ENCODE data around the gene PCCA.

DNA sequence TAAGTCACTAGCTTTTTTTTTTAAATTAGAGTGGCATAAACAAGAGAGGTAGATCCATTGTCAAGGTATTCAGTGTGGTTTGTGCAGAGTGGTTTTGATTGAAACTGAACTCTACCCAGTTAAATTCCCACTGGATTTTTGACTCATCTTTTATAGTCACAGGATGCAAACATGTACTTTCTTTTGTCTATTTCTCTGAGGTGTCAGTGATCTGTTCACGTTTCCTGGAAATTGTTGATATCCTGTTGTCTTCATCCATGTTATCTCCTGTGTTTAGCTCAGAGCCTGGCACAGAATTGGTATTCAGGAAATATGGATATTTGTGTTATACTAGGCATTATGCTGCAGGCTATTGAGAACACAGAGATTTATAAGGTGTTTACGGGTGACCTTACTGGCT is 119.7 kb downstream of the PCCA start:
- TF ChIP-seq, protein P1, sequence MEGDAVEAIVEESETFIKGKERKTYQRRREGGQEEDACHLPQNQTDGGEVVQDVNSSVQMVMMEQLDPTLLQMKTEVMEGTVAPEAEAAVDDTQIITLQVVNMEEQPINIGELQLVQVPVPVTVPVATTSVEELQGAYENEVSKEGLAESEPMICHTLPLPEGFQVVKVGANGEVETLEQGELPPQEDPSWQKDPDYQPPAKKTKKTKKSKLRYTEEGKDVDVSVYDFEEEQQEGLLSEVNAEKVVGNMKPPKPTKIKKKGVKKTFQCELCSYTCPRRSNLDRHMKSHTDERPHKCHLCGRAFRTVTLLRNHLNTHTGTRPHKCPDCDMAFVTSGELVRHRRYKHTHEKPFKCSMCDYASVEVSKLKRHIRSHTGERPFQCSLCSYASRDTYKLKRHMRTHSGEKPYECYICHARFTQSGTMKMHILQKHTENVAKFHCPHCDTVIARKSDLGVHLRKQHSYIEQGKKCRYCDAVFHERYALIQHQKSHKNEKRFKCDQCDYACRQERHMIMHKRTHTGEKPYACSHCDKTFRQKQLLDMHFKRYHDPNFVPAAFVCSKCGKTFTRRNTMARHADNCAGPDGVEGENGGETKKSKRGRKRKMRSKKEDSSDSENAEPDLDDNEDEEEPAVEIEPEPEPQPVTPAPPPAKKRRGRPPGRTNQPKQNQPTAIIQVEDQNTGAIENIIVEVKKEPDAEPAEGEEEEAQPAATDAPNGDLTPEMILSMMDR (conservative IDR thresholded peaks at IDR 0.05): no peak
- no peak for TF ChIP-seq ZFX (IDR thresholded peaks at IDR 0.05)
